ENCODE results near the gene DUSP5. TPM values are rescaled to one million over a fixed set of nuclear protein-coding genes. Genes with fewer than 3 reads are reported as not detected.
A peak's percentile ranks its signal among the peaks of the same experiment; 100 is the strongest.

Gene DUSP5
- total RNA-seq, 1 experiment from 2014 or later = 34.0 TPM

GRCh38 chr10:110496553-110497437, 912 bp upstream of the DUSP5 start:
- intact Hi-C loops (cut with micrococcal nuclease; ENCODE audit: unreplicated experiment) = loop anchor here (1.0 kb wide), 1 partner anchor 85 kb away; no protein-coding TSS in a partner anchor
- Mint-ChIP-seq H3K4me1 (ENCODE audit: low read depth, unreplicated experiment) (peaks cover 19% of the 10 kb centered on the region), H3K4me3 (ENCODE audit: low read depth, unreplicated experiment) (peak overlapping the region; percentile 77), H3K27me3 (ENCODE audit: unreplicated experiment) (no peaks in the 10 kb centered on the region), H3K27ac (ENCODE audit: unreplicated experiment) (peak overlapping the region; percentile 94), H3K36me3 (ENCODE audit: insufficient read depth, unreplicated experiment) (peaks cover 75% of the 10 kb centered on the region), H3K9me3 (ENCODE audit: low read depth, unreplicated experiment) (no peaks in the 10 kb centered on the region)
- no peak for TF ChIP-seq CTCF (IDR thresholded peaks at IDR 0.05; ENCODE audit: unreplicated experiment)
- BruUV-seq (replicated peaks) = TSS peak; percentile 72
- CTCF ChIA-PET = interaction anchor here (0.9 to 1.0 kb wide), 2 partner anchors 85 to 192 kb away, joined by 3 to 6 read pairs; partner anchors contain the start of gene SMNDC1
- peak; percentile 14 for DNase-seq

GRCh38 chr10:110498087-110498981, 627 bp downstream of the DUSP5 start:
- CTCF ChIA-PET = interaction anchor here (0.7 to 1.1 kb wide), 3 partner anchors 59 to 144 kb away, joined by 3 to 5 read pairs (median 3); no protein-coding TSS in a partner anchor
- Mint-ChIP-seq H3K4me3 (ENCODE audit: low read depth, unreplicated experiment) (peak overlapping the region; percentile 77), H3K27ac (ENCODE audit: unreplicated experiment) (peak overlapping the region; percentile 86), H3K4me1 (ENCODE audit: low read depth, unreplicated experiment) (peaks cover 10% of the 10 kb centered on the region), H3K27me3 (ENCODE audit: unreplicated experiment) (no peaks in the 10 kb centered on the region), H3K36me3 (ENCODE audit: insufficient read depth, unreplicated experiment) (peaks cover 83% of the 10 kb centered on the region), H3K9me3 (ENCODE audit: low read depth, unreplicated experiment) (no peaks in the 10 kb centered on the region)
- no TSS peak for BruUV-seq (replicated peaks)
- TF ChIP-seq CTCF (IDR thresholded peaks at IDR 0.05; ENCODE audit: unreplicated experiment) = no peak
- intact Hi-C loops (cut with micrococcal nuclease; ENCODE audit: unreplicated experiment) = no loop called here
- DNase-seq = peak; percentile 39

DNA sequence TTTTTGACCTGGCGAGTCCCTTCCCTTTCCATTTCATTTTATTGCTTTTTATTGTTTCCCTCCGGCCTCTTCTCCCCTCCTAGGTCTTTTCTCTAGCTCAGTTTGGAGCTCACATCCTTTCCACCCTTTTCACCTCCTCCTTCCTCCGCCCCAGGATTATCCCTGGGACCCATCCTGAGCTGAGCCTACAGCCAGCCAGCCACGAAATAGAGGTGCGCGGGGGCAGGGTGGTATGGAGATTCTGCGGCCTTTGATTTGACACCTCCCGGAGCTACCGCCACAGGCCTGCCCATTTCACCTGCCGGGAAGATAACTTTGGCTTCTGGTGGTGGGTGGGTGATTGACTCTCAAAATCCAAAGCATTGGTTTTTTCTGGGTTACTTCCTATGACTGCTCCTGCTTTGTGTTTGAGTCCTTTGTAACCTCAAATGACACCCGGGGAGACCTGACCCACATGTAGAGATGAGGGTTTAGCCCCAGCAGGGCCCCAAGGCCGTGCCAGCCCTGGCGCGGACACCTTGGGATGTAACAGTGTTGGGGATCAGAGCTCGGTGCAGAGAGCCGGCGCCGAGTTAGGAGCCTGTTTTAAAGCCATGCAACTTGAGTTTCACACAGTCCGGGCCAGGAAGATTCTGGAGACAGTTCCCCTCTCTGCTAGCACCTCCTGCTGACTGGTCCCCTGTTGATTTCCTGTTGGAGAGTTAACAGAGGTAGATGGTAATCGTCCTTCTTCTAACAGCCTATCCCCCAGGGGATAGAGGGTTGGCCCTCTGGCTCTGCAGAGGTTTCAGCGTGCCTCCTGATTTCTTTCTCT, 1.5 kb downstream of the DUSP5 start:
- intact Hi-C loops (cut with micrococcal nuclease; ENCODE audit: unreplicated experiment) = loop anchor here (1.0 kb wide), 2 partner anchors 100 to 188 kb away; no protein-coding TSS in a partner anchor
- no peaks in the 10 kb centered on the region for H3K27me3 Mint-ChIP-seq (ENCODE audit: unreplicated experiment)

More for the DNA sequence above, 1.5 kb downstream of the DUSP5 start:
- H3K36me3 Mint-ChIP-seq (ENCODE audit: insufficient read depth, unreplicated experiment) = peaks cover 85% of the 10 kb centered on the region
- CTCF ChIA-PET = interaction anchor here (0.7 to 1.1 kb wide), 3 partner anchors 60 to 145 kb away, joined by 3 to 5 read pairs (median 3); no protein-coding TSS in a partner anchor
- TF ChIP-seq CTCF (IDR thresholded peaks at IDR 0.05; ENCODE audit: unreplicated experiment) = no peak
- peak; percentile 43 for DNase-seq
- H3K4me3 Mint-ChIP-seq (ENCODE audit: low read depth, unreplicated experiment) = peak overlapping the region; percentile 77
- no peaks in the 10 kb centered on the region for H3K9me3 Mint-ChIP-seq (ENCODE audit: low read depth, unreplicated experiment)
- peak overlapping the region; percentile 86 for H3K27ac Mint-ChIP-seq (ENCODE audit: unreplicated experiment)
- no TSS peak for BruUV-seq (replicated peaks)
- H3K4me1 Mint-ChIP-seq (ENCODE audit: low read depth, unreplicated experiment) = peaks cover 4% of the 10 kb centered on the region

All from Calu3 (cell line).